ENCODE results near the gene AHCTF1.

AHCTF1 gene, protein sequence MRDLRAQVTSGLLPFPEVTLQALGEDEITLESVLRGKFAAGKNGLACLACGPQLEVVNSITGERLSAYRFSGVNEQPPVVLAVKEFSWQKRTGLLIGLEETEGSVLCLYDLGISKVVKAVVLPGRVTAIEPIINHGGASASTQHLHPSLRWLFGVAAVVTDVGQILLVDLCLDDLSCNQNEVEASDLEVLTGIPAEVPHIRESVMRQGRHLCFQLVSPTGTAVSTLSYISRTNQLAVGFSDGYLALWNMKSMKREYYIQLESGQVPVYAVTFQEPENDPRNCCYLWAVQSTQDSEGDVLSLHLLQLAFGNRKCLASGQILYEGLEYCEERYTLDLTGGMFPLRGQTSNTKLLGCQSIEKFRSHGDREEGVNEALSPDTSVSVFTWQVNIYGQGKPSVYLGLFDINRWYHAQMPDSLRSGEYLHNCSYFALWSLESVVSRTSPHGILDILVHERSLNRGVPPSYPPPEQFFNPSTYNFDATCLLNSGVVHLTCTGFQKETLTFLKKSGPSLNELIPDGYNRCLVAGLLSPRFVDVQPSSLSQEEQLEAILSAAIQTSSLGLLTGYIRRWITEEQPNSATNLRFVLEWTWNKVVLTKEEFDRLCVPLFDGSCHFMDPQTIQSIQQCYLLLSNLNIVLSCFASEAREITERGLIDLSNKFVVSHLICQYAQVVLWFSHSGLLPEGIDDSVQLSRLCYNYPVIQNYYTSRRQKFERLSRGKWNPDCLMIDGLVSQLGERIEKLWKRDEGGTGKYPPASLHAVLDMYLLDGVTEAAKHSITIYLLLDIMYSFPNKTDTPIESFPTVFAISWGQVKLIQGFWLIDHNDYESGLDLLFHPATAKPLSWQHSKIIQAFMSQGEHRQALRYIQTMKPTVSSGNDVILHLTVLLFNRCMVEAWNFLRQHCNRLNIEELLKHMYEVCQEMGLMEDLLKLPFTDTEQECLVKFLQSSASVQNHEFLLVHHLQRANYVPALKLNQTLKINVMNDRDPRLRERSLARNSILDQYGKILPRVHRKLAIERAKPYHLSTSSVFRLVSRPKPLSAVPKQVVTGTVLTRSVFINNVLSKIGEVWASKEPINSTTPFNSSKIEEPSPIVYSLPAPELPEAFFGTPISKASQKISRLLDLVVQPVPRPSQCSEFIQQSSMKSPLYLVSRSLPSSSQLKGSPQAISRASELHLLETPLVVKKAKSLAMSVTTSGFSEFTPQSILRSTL (N-terminal part only)

DNA sequence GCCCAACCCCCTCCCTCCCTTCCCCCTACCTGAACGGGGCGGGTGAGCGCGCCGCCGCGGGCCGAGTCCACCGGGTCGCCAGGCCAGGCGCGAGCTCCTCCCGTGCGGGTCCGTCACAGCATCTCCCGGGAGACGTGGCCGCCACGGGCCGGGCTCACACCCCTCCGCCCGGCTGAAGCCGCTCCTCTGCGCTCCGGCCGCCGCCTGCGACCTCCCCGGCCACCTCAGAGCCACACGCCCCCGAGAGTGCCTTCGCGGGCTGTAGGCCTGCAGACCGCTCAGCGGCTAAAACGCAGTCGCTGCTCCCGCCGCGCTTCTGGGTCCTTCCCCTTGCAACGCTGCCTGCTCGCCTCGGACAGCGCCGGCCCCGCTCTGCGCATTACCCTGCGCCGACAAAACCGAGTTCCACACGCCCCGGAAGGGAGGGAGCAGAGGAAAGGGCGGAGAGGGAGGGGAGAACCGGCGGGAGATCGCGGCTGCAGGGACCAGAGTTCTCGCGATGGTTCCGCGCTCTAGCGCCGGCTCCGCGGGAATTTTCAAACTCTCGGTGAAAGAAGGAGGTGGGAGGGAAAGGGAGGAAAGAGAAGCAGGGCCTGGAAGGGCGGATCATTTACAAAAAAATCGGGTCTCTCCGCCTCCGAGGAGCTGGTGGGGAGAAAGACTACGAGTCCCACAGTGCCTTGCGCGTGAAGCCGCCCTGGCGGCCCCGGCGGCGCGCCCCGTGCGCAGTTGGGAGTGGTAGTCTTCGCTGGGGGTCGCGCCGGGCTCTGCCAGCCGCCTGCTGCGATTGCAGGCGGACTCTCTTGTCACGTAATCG lies at the start of gene AHCTF1:
AHCTF1 (minus strand) TSS at position 400 of the 817 bp plus-strand sequence. CDS start 13,578 bp downstream, outside the sequence.
- DNase-seq = peak; percentile 97
- H3K27me3 ChIP-seq (ENCODE audit: insufficient read depth, low read length, poor library complexity) = no peaks in the 10 kb centered on the region
- no peaks in the 10 kb centered on the region for H3K9me3 ChIP-seq (ENCODE audit: insufficient read depth, low read length, severe bottlenecking)
- H3K9ac ChIP-seq (ENCODE audit: low read depth, low read length) = peak within 1 kb of the TSS; percentile 98
- peak within 1 kb of the TSS; percentile 93 for H3K27ac ChIP-seq (ENCODE audit: low read length)
- H3K4me1 ChIP-seq (ENCODE audit: insufficient read depth, low read length) = peaks cover 26% of the 10 kb centered on the region
- TF ChIP-seq CTCF (IDR thresholded peaks at IDR 0.05; ENCODE audit: borderline replicate concordance, extremely low read depth, low read length, poor library complexity, severe bottlenecking) (peak; percentile 12), EZH2 (IDR thresholded peaks at IDR 0.05; ENCODE audit: borderline replicate concordance, low read depth, low read length, severe bottlenecking) (no peak)
- peak within 1 kb of the TSS; percentile 98 for H2AFZ ChIP-seq (ENCODE audit: low read depth, low read length)
- H3K4me3 ChIP-seq (ENCODE audit: low read depth in 1 of 2, low read length in 2 of 2) = peak within 1 kb of the TSS; percentile 80 to 95
- H3K36me3 ChIP-seq (ENCODE audit: insufficient read depth, low read length) = peaks cover 29% of the 10 kb centered on the region
- H3K4me2 ChIP-seq (ENCODE audit: insufficient read depth, low read length) = peak within 1 kb of the TSS; percentile 90
- peaks cover 31% of the 10 kb centered on the region for H4K20me1 ChIP-seq (ENCODE audit: insufficient read depth, low read length)
- ATAC-seq (ENCODE audit: insufficient read depth, low read depth) = peak; percentile 90
- H3K79me2 ChIP-seq (ENCODE audit: insufficient read depth, low read length) = peaks cover 49% of the 10 kb centered on the region

- Histone ChIP-seq H3K9ac (ENCODE audit: low read depth, low read length) (no peak overlapping the region), H2AFZ (ENCODE audit: low read depth, low read length) (no peak overlapping the region), H3K27ac (ENCODE audit: low read length) (no peak overlapping the region), H3K79me2 (ENCODE audit: insufficient read depth, low read length) (no peaks in the 10 kb centered on the region), H3K4me2 (ENCODE audit: insufficient read depth, low read length) (no peak overlapping the region), H4K20me1 (ENCODE audit: insufficient read depth, low read length) (no peaks in the 10 kb centered on the region), H3K4me1 (ENCODE audit: insufficient read depth, low read length) (no peaks in the 10 kb centered on the region), H3K27me3 (ENCODE audit: insufficient read depth, low read length, poor library complexity) (no peaks in the 10 kb centered on the region), H3K4me3 (ENCODE audit: low read depth in 1 of 2, low read length in 2 of 2) (no peak overlapping the region), H3K9me3 (ENCODE audit: insufficient read depth, low read length, severe bottlenecking) (peaks cover 64% of the 10 kb centered on the region), H3K36me3 (ENCODE audit: insufficient read depth, low read length) (peaks cover 68% of the 10 kb centered on the region)
- ATAC-seq (ENCODE audit: insufficient read depth, low read depth) (no peak), DNase-seq (no peak)
- no peak for TF ChIP-seq EZH2 (IDR thresholded peaks at IDR 0.05; ENCODE audit: borderline replicate concordance, low read depth, low read length, severe bottlenecking)
- no peak for TF ChIP-seq CTCF (IDR thresholded peaks at IDR 0.05; ENCODE audit: borderline replicate concordance, extremely low read depth, low read length, poor library complexity, severe bottlenecking)
Measured at GRCh38 chr1:246978785-246979184, 47.0 kb upstream of the AHCTF1 start.

GRCh38 chr1:246978281-246978680 lies 46.5 kb upstream of the AHCTF1 start:
- no peak for TF ChIP-seq EZH2 (IDR thresholded peaks at IDR 0.05; ENCODE audit: borderline replicate concordance, low read depth, low read length, severe bottlenecking)
- TF ChIP-seq CTCF (IDR thresholded peaks at IDR 0.05; ENCODE audit: borderline replicate concordance, extremely low read depth, low read length, poor library complexity, severe bottlenecking) = no peak
- Histone ChIP-seq H4K20me1 (ENCODE audit: insufficient read depth, low read length) (no peaks in the 10 kb centered on the region), H3K9ac (ENCODE audit: low read depth, low read length) (no peak overlapping the region), H3K9me3 (ENCODE audit: insufficient read depth, low read length, severe bottlenecking) (peaks cover 62% of the 10 kb centered on the region), H3K27ac (ENCODE audit: low read length) (no peak overlapping the region), H3K4me1 (ENCODE audit: insufficient read depth, low read length) (no peaks in the 10 kb centered on the region), H3K36me3 (ENCODE audit: insufficient read depth, low read length) (peaks cover 63% of the 10 kb centered on the region), H3K79me2 (ENCODE audit: insufficient read depth, low read length) (no peaks in the 10 kb centered on the region), H2AFZ (ENCODE audit: low read depth, low read length) (no peak overlapping the region), H3K27me3 (ENCODE audit: insufficient read depth, low read length, poor library complexity) (no peaks in the 10 kb centered on the region), H3K4me2 (ENCODE audit: insufficient read depth, low read length) (no peak overlapping the region), H3K4me3 (ENCODE audit: low read depth in 1 of 2, low read length in 2 of 2) (no peak overlapping the region)
- no peak for ATAC-seq (ENCODE audit: insufficient read depth, low read depth)
- no peak for DNase-seq
